Measurements from ENCODE around the gene FALEC. TPM values are rescaled to one million over a fixed set of nuclear protein-coding genes. Genes with fewer than 3 reads are reported as not detected.

FALEC gene
- total RNA-seq, 1 donor from 2014 or later, result 0.43 TPM

- Histone ChIP-seq H4K20me1 (ENCODE audit: insufficient read depth, low read length) (no peaks in the 10 kb centered on the region), H2AFZ (ENCODE audit: low read depth, low read length) (no peak overlapping the region), H3K4me2 (ENCODE audit: low read length) (no peak overlapping the region), H3K27ac (ENCODE audit: low read depth, low read length) (no peak overlapping the region), H3K9ac (ENCODE audit: low read length) (no peak overlapping the region), H3K4me1 (ENCODE audit: insufficient read depth, low read length) (peaks cover 14% of the 10 kb centered on the region), H3K36me3 (ENCODE audit: insufficient read depth, low read length) (no peaks in the 10 kb centered on the region), H3K9me3 (ENCODE audit: insufficient read depth, low read depth, low read length) (no peaks in the 10 kb centered on the region), H3K79me2 (ENCODE audit: insufficient read depth, low read length) (no peaks in the 10 kb centered on the region), H3K4me3 (ENCODE audit: insufficient read depth, low read depth, low read length) (no peak overlapping the region), H3K27me3 (ENCODE audit: insufficient read depth, low read length) (no peaks in the 10 kb centered on the region)
- H3K27ac Mint-ChIP-seq (ENCODE audit: unreplicated experiment), result no peak overlapping the region
- H3K4me1 Mint-ChIP-seq (ENCODE audit: low read depth, unreplicated experiment), result peaks cover 14% of the 10 kb centered on the region
- DNase-seq (ENCODE audit: low read depth) (no peak), FAIRE-seq (no peak)
- H3K36me3 Mint-ChIP-seq (ENCODE audit: low read depth, unreplicated experiment), result no peaks in the 10 kb centered on the region
- H3K9me3 Mint-ChIP-seq (ENCODE audit: unreplicated experiment), result no peaks in the 10 kb centered on the region
- H3K27me3 Mint-ChIP-seq (ENCODE audit: low read depth, unreplicated experiment), result no peaks in the 10 kb centered on the region
- TF ChIP-seq, protein P1, sequence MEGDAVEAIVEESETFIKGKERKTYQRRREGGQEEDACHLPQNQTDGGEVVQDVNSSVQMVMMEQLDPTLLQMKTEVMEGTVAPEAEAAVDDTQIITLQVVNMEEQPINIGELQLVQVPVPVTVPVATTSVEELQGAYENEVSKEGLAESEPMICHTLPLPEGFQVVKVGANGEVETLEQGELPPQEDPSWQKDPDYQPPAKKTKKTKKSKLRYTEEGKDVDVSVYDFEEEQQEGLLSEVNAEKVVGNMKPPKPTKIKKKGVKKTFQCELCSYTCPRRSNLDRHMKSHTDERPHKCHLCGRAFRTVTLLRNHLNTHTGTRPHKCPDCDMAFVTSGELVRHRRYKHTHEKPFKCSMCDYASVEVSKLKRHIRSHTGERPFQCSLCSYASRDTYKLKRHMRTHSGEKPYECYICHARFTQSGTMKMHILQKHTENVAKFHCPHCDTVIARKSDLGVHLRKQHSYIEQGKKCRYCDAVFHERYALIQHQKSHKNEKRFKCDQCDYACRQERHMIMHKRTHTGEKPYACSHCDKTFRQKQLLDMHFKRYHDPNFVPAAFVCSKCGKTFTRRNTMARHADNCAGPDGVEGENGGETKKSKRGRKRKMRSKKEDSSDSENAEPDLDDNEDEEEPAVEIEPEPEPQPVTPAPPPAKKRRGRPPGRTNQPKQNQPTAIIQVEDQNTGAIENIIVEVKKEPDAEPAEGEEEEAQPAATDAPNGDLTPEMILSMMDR (IDR thresholded peaks at IDR 0.05; ENCODE audit: insufficient read depth, low read depth, low read length), result no peak
- TF ChIP-seq EZH2 (IDR thresholded peaks at IDR 0.05; ENCODE audit: insufficient read depth, low read length), result no peak
- peak overlapping the region; percentile 80 for H3K4me3 Mint-ChIP-seq (ENCODE audit: unreplicated experiment)
Measured at GRCh38 chr1:150550222-150551050, 34.9 kb downstream of the FALEC start.

GRCh38 chr1:150551051-150551783 lies 35.7 kb downstream of the FALEC start:
- H3K79me2 ChIP-seq (ENCODE audit: insufficient read depth, low read length), result no peaks in the 10 kb centered on the region
- no peaks in the 10 kb centered on the region for H3K9me3 ChIP-seq (ENCODE audit: insufficient read depth, low read depth, low read length)
- no peaks in the 10 kb centered on the region for H3K36me3 Mint-ChIP-seq (ENCODE audit: low read depth, unreplicated experiment)
- no peak overlapping the region for H3K4me2 ChIP-seq (ENCODE audit: low read length)
- DNase-seq (ENCODE audit: low read depth) (no peak), FAIRE-seq (no peak)
- no peaks in the 10 kb centered on the region for H3K27me3 ChIP-seq (ENCODE audit: insufficient read depth, low read length)
- no peak for TF ChIP-seq EZH2 (IDR thresholded peaks at IDR 0.05; ENCODE audit: insufficient read depth, low read length)
- TF ChIP-seq, protein P1 (IDR thresholded peaks at IDR 0.05; ENCODE audit: insufficient read depth, low read depth, low read length), result no peak
- peaks cover 14% of the 10 kb centered on the region for H3K4me1 Mint-ChIP-seq (ENCODE audit: low read depth, unreplicated experiment)
- no peaks in the 10 kb centered on the region for H3K9me3 Mint-ChIP-seq (ENCODE audit: unreplicated experiment)
- H3K9ac ChIP-seq (ENCODE audit: low read length), result no peak overlapping the region
- H3K27ac Mint-ChIP-seq (ENCODE audit: unreplicated experiment), result no peak overlapping the region
- no peak overlapping the region for H3K4me3 ChIP-seq (ENCODE audit: insufficient read depth, low read depth, low read length)
- no peaks in the 10 kb centered on the region for H3K36me3 ChIP-seq (ENCODE audit: insufficient read depth, low read length)
- peaks cover 14% of the 10 kb centered on the region for H3K4me1 ChIP-seq (ENCODE audit: insufficient read depth, low read length)
- no peaks in the 10 kb centered on the region for H3K27me3 Mint-ChIP-seq (ENCODE audit: low read depth, unreplicated experiment)
- no peak overlapping the region for H3K27ac ChIP-seq (ENCODE audit: low read depth, low read length)
- no peak overlapping the region for H3K4me3 Mint-ChIP-seq (ENCODE audit: unreplicated experiment)
- peaks cover 6% of the 10 kb centered on the region for H4K20me1 ChIP-seq (ENCODE audit: insufficient read depth, low read length)
- no peak overlapping the region for H2AFZ ChIP-seq (ENCODE audit: low read depth, low read length)
